ENCODE measurements around the gene C1QL3. TPM values are rescaled to one million over a fixed set of nuclear protein-coding genes. Genes with fewer than 3 reads are reported as not detected.

C1QL3 gene
- total and polyA plus RNA-seq, 7 experiments from 2014 or later = 0.58 TPM; not detected in 6

Other genes with a start within 250 kb of the C1QL3 start
- 10 to 100 TPM; 12.9 to 23.7 (median 15.3) TPM for gene PTER, start 84.9 kb downstream of the C1QL3 start, total RNA-seq
- gene PTER, start 84.9 kb downstream of the C1QL3 start, polyA plus RNA-seq = 10 to 100 TPM; 13.0 to 13.1 TPM

Data from naive thymus-derived CD4-positive, alpha-beta T cell (primary cell).